ENCODE measurements around the gene ZNF264.

Gene ZNF264

DNA sequence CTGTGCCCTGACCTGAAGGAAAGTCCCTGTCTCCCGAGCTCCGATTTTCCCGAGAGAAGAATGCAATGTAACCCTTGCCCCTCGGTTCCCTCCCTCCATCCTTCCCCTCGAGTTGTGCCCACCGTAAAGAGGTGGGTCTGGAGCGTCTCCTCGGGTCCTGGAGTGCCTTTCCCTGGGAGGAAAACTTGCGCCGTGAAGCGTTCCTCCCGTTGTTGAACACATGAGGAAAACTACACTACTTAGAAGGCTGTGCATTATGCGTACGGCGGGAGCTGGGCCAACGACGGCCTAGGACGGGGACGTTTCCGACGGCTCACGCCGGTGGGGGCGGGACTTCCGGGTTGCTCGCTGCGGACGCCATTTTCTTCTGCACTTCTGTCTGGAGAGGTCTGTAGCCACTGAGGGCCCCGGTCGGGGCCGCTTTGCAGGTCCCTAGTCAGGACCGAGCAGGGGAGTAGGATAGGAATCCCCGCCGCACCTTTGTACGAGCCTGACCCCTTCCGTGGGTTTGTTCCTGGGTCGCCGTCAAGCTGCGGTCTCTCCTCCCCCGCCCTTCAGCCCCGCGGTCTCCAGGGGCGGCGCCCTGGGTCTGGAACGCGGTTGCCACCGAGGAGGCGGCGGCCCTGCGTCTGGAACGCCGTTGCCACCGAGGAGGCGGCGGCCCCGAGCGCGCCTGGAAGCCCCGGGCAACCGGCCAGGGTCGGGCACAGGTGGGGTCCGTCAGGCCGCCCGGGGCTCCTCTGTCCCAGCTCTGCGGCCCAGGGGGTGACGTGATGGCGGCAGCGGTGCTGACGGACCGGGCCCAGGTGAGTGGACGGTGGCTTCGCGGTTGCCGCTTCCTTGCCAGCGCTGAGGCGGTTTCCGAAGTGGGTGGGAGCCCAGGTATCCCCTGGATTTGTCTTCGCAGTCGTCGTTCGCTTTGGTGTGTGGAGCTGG, at the start of gene ZNF264:
Gene ZNF264, plus strand, starts transcription at position 360 of the 936 bp plus-strand sequence. Its CDS starts 414 bp downstream, at position 774.
- TF ChIP-seq, protein P1, sequence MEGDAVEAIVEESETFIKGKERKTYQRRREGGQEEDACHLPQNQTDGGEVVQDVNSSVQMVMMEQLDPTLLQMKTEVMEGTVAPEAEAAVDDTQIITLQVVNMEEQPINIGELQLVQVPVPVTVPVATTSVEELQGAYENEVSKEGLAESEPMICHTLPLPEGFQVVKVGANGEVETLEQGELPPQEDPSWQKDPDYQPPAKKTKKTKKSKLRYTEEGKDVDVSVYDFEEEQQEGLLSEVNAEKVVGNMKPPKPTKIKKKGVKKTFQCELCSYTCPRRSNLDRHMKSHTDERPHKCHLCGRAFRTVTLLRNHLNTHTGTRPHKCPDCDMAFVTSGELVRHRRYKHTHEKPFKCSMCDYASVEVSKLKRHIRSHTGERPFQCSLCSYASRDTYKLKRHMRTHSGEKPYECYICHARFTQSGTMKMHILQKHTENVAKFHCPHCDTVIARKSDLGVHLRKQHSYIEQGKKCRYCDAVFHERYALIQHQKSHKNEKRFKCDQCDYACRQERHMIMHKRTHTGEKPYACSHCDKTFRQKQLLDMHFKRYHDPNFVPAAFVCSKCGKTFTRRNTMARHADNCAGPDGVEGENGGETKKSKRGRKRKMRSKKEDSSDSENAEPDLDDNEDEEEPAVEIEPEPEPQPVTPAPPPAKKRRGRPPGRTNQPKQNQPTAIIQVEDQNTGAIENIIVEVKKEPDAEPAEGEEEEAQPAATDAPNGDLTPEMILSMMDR (IDR thresholded peaks at IDR 0.05; ENCODE audit: borderline replicate concordance, control extremely low read depth, extremely low read depth, insufficient read depth, missing control alignments), result no peak
- peak; percentile 95 for DNase-seq (ENCODE audit: low spot score)
- in situ Hi-C loops (cut with MboI; ENCODE audit: low sequenced_read_pairs, unreplicated experiment), result no loop called here

DNA sequence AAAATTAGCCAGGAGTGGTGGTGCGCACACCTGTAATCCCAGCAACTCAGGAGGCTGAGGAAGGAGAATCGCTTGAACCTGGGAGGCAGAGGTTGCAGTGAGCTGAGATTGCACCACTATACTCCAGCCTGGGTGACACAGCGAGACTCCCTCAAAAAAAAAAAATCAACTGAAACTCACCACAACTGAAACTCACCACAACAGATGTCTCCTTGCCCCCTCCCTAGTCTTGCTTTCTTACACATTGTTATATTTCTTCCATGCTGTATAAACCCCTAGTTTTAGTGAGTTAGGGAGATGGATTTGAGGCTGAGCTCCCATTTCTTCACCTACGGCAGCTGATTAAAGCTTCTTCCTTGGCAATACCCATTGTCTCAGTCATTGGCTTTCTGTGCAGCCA, 49.6 kb upstream of the ZNF264 start:
- in situ Hi-C loops (cut with MboI; ENCODE audit: low sequenced_read_pairs, unreplicated experiment), result no loop called here
- TF ChIP-seq, protein P1 (IDR thresholded peaks at IDR 0.05; ENCODE audit: borderline replicate concordance, control extremely low read depth, extremely low read depth, insufficient read depth, missing control alignments), result no peak
- DNase-seq (ENCODE audit: low spot score), result no peak

- TF ChIP-seq, protein P1 (IDR thresholded peaks at IDR 0.05; ENCODE audit: borderline replicate concordance, control extremely low read depth, extremely low read depth, insufficient read depth, missing control alignments), result no peak
- in situ Hi-C loops (cut with MboI; ENCODE audit: low sequenced_read_pairs, unreplicated experiment), result no loop called here
- no peak for DNase-seq (ENCODE audit: low spot score)
Measured at GRCh38 chr19:57152921-57153320, 38.4 kb upstream of the ZNF264 start.

- TF ChIP-seq, protein P1 (IDR thresholded peaks at IDR 0.05; ENCODE audit: borderline replicate concordance, control extremely low read depth, extremely low read depth, insufficient read depth, missing control alignments), result no peak
- in situ Hi-C loops (cut with MboI; ENCODE audit: low sequenced_read_pairs, unreplicated experiment), result no loop called here
- DNase-seq (ENCODE audit: low spot score), result no peak
Measured at GRCh38 chr19:57161985-57162539, 29.2 kb upstream of the ZNF264 start.

GRCh38 chr19:57165846-57166245, 25.5 kb upstream of the ZNF264 start:
- DNase-seq (ENCODE audit: low spot score), result no peak
- in situ Hi-C loops (cut with MboI; ENCODE audit: low sequenced_read_pairs, unreplicated experiment), result no loop called here
- TF ChIP-seq, protein P1 (IDR thresholded peaks at IDR 0.05; ENCODE audit: borderline replicate concordance, control extremely low read depth, extremely low read depth, insufficient read depth, missing control alignments), result no peak

GRCh38 chr19:57167385-57167784, 23.9 kb upstream of the ZNF264 start, which contains the start of gene DUXA:
Gene DUXA, minus strand, starts transcription at chr19:57167485. Its CDS starts 42 bp downstream, at chr19:57167443.
- in situ Hi-C loops (cut with MboI; ENCODE audit: low sequenced_read_pairs, unreplicated experiment), result no loop called here
- DNase-seq (ENCODE audit: low spot score), result no peak
- TF ChIP-seq, protein P1 (IDR thresholded peaks at IDR 0.05; ENCODE audit: borderline replicate concordance, control extremely low read depth, extremely low read depth, insufficient read depth, missing control alignments), result no peak
